Astrocyte of the cerebellum (primary cell): Measurements from ENCODE around the gene TMEM169.

ENCODE experiments used
- DNase-seq: peaks from one replicate; pipeline ENCODE4 v3.0.0-alpha.2; 2011; ENCODE audit warnings: low read depth
- H3K4me3 ChIP-seq: 2 replicates; pipeline ENCODE4 v1.5.1; 2011; ENCODE audit warnings: mild to moderate bottlenecking, low read depth, low read length, moderate library complexity
- in situ Hi-C: cut with HindIII; loops from 2 replicates; pipeline ENCODE4 v1.10.0; 2017; ENCODE audit warnings: low sequenced_read_pairs
- TF ChIP-seq, protein P1 (sequence below): IDR thresholded peaks from 2 replicates; pipeline ENCODE4 v1.5.1; 2012; ENCODE audit warnings: low read length, low read depth, moderate library complexity, mild to moderate bottlenecking; ENCODE audit errors: missing control alignments

Gene TMEM169

GRCh38 chr2:216094701-216095100 lies 13.0 kb downstream of the TMEM169 start:
- in situ Hi-C loops: no loop called here
- no peak for DNase-seq
- no peak overlapping the region for H3K4me3 ChIP-seq
- TF ChIP-seq, protein P1, sequence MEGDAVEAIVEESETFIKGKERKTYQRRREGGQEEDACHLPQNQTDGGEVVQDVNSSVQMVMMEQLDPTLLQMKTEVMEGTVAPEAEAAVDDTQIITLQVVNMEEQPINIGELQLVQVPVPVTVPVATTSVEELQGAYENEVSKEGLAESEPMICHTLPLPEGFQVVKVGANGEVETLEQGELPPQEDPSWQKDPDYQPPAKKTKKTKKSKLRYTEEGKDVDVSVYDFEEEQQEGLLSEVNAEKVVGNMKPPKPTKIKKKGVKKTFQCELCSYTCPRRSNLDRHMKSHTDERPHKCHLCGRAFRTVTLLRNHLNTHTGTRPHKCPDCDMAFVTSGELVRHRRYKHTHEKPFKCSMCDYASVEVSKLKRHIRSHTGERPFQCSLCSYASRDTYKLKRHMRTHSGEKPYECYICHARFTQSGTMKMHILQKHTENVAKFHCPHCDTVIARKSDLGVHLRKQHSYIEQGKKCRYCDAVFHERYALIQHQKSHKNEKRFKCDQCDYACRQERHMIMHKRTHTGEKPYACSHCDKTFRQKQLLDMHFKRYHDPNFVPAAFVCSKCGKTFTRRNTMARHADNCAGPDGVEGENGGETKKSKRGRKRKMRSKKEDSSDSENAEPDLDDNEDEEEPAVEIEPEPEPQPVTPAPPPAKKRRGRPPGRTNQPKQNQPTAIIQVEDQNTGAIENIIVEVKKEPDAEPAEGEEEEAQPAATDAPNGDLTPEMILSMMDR: no peak

DNA sequence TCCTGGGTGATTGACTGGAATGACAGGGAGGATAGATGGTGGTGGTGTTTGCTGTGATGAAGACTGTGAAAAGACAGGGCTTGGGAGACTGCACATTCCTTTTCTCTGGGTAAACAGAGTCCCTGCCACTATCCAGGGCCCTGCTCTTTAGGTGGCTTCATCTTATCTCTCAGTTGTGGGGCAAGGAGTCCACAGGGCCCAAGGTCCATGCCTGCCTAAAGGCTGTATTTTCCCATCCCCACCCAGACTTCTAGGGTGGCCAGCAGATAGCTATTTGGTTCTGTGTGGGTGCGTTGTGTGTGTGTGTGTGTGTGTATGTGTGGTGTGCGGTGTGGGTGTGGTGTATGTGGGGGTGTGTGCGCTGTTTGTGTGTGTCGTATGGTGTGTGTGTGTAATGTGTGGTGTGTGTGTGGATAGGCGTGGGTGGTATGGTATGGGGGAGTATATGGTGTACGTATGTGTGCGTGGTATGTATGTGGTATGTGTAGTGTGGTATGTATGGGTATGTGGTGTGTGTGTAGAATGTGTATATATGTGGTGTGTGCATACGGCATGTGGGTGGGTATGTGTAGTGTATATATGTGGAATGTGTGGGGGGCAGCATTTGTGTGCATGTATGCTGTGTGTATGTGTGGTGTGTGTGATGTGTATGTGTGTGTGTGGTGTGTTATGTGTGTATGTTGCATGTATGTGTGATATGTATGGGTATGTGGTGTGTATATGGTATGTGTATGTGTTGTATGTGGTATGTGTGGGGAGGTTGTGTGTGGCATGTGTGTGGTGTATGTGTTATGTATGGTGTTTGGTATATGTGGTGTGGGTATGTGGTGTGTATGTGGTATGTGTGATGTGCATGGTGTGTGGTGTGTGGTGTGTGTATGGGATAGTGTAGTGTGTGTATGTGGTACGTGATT lies 17.0 kb downstream of the TMEM169 start:
- no peak for DNase-seq
- no peak overlapping the region for H3K4me3 ChIP-seq
- TF ChIP-seq, protein P1: no peak
- in situ Hi-C loops: no loop called here

GRCh38 chr2:216101109-216101508 lies 19.4 kb downstream of the TMEM169 start:
- in situ Hi-C loops: no loop called here
- H3K4me3 ChIP-seq: no peak overlapping the region
- DNase-seq: no peak
- TF ChIP-seq, protein P1: no peak

GRCh38 chr2:216103213-216103612 lies 21.5 kb downstream of the TMEM169 start:
- TF ChIP-seq, protein P1: no peak
- no peak overlapping the region for H3K4me3 ChIP-seq
- in situ Hi-C loops: no loop called here
- no peak for DNase-seq

GRCh38 chr2:216104691-216105090 lies 23.0 kb downstream of the TMEM169 start:
- no peak for DNase-seq
- TF ChIP-seq, protein P1: no peak
- no peak overlapping the region for H3K4me3 ChIP-seq
- in situ Hi-C loops: no loop called here

GRCh38 chr2:216107320-216107719 lies 25.6 kb downstream of the TMEM169 start:
- in situ Hi-C loops: no loop called here

More at GRCh38 chr2:216107320-216107719, 25.6 kb downstream of the TMEM169 start:
- no peak for DNase-seq
- H3K4me3 ChIP-seq: no peak overlapping the region
- TF ChIP-seq, protein P1: no peak
